SK-N-SH (cell line): Measurements from ENCODE around the gene NEK5. TPM values are rescaled to one million over a fixed set of nuclear protein-coding genes. Genes with fewer than 3 reads are reported as not detected.

Experiments
- CTCF ChIA-PET: fragments of 300-600, 350-600 bp; formaldehyde crosslinking; extraction: SDS; loops from one replicate; lab custom pipeline; 2021; lab: Yijun Ruan, JAX
- POLR2A ChIA-PET: fragments of 350-600 bp; sonication (Branson Sonifier 250); formaldehyde crosslinking; extraction: SDS; loops from one replicate; lab custom pipeline; 2020; ENCODE audit warnings: antibody characterized with exemption, inconsistent platforms; lab: Yijun Ruan, JAX
- DNase-seq: peaks from one replicate; pipeline ENCODE4 v3.0.0; 2012
- H2AFZ ChIP-seq: fragments of 200-600 bp; sonication (generic); 2 replicates; pipeline ENCODE4 v1.8.1; 2016; ENCODE audit warnings: antibody characterized with exemption, mild to moderate bottlenecking, low read depth
- H3F3A ChIP-seq: fragments of 200-600 bp; sonication (generic); replicated peaks from 2 replicates; pipeline ENCODE3; 2016; ENCODE audit warnings: antibody characterized with exemption, mild to moderate bottlenecking; ENCODE audit not compliant: insufficient read depth
- H3K27ac ChIP-seq, 2 experiments: fragments of 200-500 bp in 1 of 2; fragments of 200-600 bp in 1 of 2; sonication (Bioruptor generic) in 1 of 2; sonication (generic), shearing (Covaris generic) in 1 of 2; 2 replicates each; pipeline versions ENCODE4 v1.5.1 to v1.6.1; 2014 to 2016; ENCODE audit warnings: low read depth in 2 of 2, inconsistent platforms in 1 of 2, low read length in 1 of 2, mild to moderate bottlenecking in 1 of 2, mixed read lengths in 1 of 2
- H3K27me3 ChIP-seq: fragments of 200-600 bp; sonication (generic), shearing (Covaris generic); 2 replicates; pipeline ENCODE4 v1.6.1; 2016; ENCODE audit warnings: mixed run types; ENCODE audit not compliant: insufficient read depth
- H3K36me3 ChIP-seq, 2 experiments: fragments of 200-500 bp in 1 of 2; fragments of 200-600 bp in 1 of 2; sonication (Bioruptor generic) in 1 of 2; sonication (generic) in 1 of 2; replicated peaks in 1 of 2; 2 replicates each; pipeline versions ENCODE3 to v1.5.1; 2014 to 2016; ENCODE audit warnings: low read length in 1 of 2, mild to moderate bottlenecking in 1 of 2; ENCODE audit not compliant: insufficient read depth in 2 of 2, control insufficient read depth in 1 of 2
- H3K4me1 ChIP-seq, 2 experiments: fragments of 200-500 bp in 1 of 2; fragments of 200-600 bp in 1 of 2; sonication (Bioruptor generic) in 1 of 2; sonication (generic), shearing (Covaris generic) in 1 of 2; 2 replicates each; pipeline versions ENCODE4 v1.5.1 to v1.6.1; 2014 to 2016; ENCODE audit warnings: low read depth in 1 of 2, low read length in 1 of 2, mixed run types in 1 of 2; ENCODE audit not compliant: insufficient read depth in 2 of 2, control insufficient read depth in 1 of 2
- H3K4me2 ChIP-seq: fragments of 200-600 bp; sonication (generic), shearing (Covaris generic); 2 replicates; pipeline ENCODE4 v1.6.1; 2017; ENCODE audit warnings: mixed run types
- H3K4me3 ChIP-seq, 2 experiments: fragments of 200-500 bp in 1 of 2; fragments of 200-600 bp in 1 of 2; sonication (Bioruptor generic) in 1 of 2; sonication (generic), shearing (Covaris generic) in 1 of 2; 2 replicates each; pipeline versions ENCODE4 v1.5.1 to v1.8.1; 2014 to 2016; ENCODE audit warnings: low read depth in 2 of 2, inconsistent platforms in 1 of 2, low read length in 1 of 2, mild to moderate bottlenecking in 1 of 2, mixed read lengths in 1 of 2, moderate library complexity in 1 of 2
- H3K79me2 ChIP-seq: fragments of 200-600 bp; sonication (generic); 2 replicates; pipeline ENCODE4 v1.8.1; 2017; ENCODE audit warnings: mild to moderate bottlenecking; ENCODE audit not compliant: insufficient read depth
- H3K9ac ChIP-seq: fragments of 200-600 bp; sonication (generic); 2 replicates; pipeline ENCODE4 v1.6.1; 2017; ENCODE audit warnings: mixed run types
- H3K9me2 ChIP-seq: fragments of 200-600 bp; sonication (generic); 2 replicates; pipeline ENCODE4 v1.6.1; 2017; ENCODE audit warnings: mixed run types
- H3K9me3 ChIP-seq: fragments of 200-600 bp; sonication (generic); 2 replicates; pipeline ENCODE4 v1.6.1; 2017; ENCODE audit warnings: mixed run types, mild to moderate bottlenecking, moderate library complexity
- H4K20me1 ChIP-seq: fragments of 200-600 bp; sonication (generic); 2 replicates; pipeline ENCODE4 v1.6.1; 2017; ENCODE audit warnings: mild to moderate bottlenecking, mixed run types; ENCODE audit not compliant: insufficient read depth
- ELF1 ChIP-seq: IDR thresholded peaks from 2 replicates; pipeline ENCODE4 v1.4.0; 2012
- FOXM1 ChIP-seq: IDR thresholded peaks from 2 replicates; pipeline ENCODE4 v1.4.0; 2012; ENCODE audit warnings: low read depth, mild to moderate bottlenecking
- IRF3 ChIP-seq: fragments of 150-350 bp; IDR thresholded peaks from 2 replicates; pipeline ENCODE4 v1.6.1; 2016; ENCODE audit warnings: mild to moderate bottlenecking, low read depth, low read length
- MAX ChIP-seq: IDR thresholded peaks from 2 replicates; pipeline ENCODE4 v1.4.0; 2012; ENCODE audit warnings: low read depth
- NRF1 ChIP-seq: IDR thresholded peaks from 2 replicates; pipeline ENCODE4 v1.6.1; 2012; ENCODE audit warnings: low read depth, mild to moderate bottlenecking, low read length
- POLR2AphosphoS5 ChIP-seq: IDR thresholded peaks from 2 replicates; pipeline ENCODE4 v1.6.1; 2012; ENCODE audit warnings: low read depth, low read length
- RAD21 ChIP-seq: IDR thresholded peaks from 2 replicates; pipeline ENCODE4 v1.6.1; 2012; ENCODE audit warnings: mild to moderate bottlenecking, low read length
- SIN3A ChIP-seq: IDR thresholded peaks from 2 replicates; pipeline ENCODE4 v1.6.1; 2012; ENCODE audit warnings: low read depth, mild to moderate bottlenecking, low read length, moderate library complexity, borderline replicate concordance
- SMC3 ChIP-seq: IDR thresholded peaks from 2 replicates; pipeline ENCODE4 v1.6.1; 2012; ENCODE audit warnings: low read depth, low read length, improper control_type of control experiment
- TCF12 ChIP-seq: IDR thresholded peaks from 2 replicates; pipeline ENCODE4 v1.4.0; 2012
- TEAD4 ChIP-seq: IDR thresholded peaks from 2 replicates; pipeline ENCODE4 v1.4.0; 2012; ENCODE audit warnings: mild to moderate bottlenecking, borderline replicate concordance; ENCODE audit not compliant: insufficient read depth
- USF1 ChIP-seq: IDR thresholded peaks from 2 replicates; pipeline ENCODE4 v1.4.0; 2012; ENCODE audit warnings: low read depth, borderline replicate concordance
- ZBTB33 ChIP-seq: IDR thresholded peaks from 2 replicates; pipeline ENCODE4 v1.4.0; 2012; ENCODE audit warnings: low read depth, borderline replicate concordance
- WGBS: methylation state at CpG from one replicate; pipeline ENCODE4 v1.1.6; 2017; ENCODE audit warnings: low lambda C conversion rate; 5-methylcytosine and 5-hydroxymethylcytosine counted together
- polyA plus RNA-seq, 3 experiments: library from polyadenylated mRNA; depleted of rRNA; stranded (reverse); fragments of >200 nt; gene quantifications; 2 replicates each; pipeline ENCODE4 v1.2.3, GENCODE V29; 2012

NEK5 gene
- polyA plus RNA-seq, 1 of the 3 experiments (the other 2 are of a cell fraction) = 0.07 TPM

GRCh38 chr13:51999510-51999911, 129.4 kb downstream of the NEK5 start:
- POLR2A ChIA-PET = no interaction called here
- Histone ChIP-seq H3K9ac (no peak overlapping the region), H3K27me3 (no peaks in the 10 kb centered on the region), H3K4me2 (no peak overlapping the region), H4K20me1 (no peaks in the 10 kb centered on the region), H3K27ac (no peak overlapping the region), H3K4me3 (no peak overlapping the region), H3F3A (no peaks in the 10 kb centered on the region), H3K9me3 (no peaks in the 10 kb centered on the region), H2AFZ (no peak overlapping the region), H3K79me2 (no peaks in the 10 kb centered on the region), H3K36me3 (no peaks in the 10 kb centered on the region), H3K4me1 (no peaks in the 10 kb centered on the region; a peak in 1 of 4 replicates), H3K9me2 (no peaks in the 10 kb centered on the region)
- 78% methylated on average over 13 of the region's 13 CpGs for WGBS
- TF ChIP-seq FOXM1 (no peak), ELF1 (no peak), ZBTB33 (no peak), NRF1 (no peak), POLR2AphosphoS5 (no peak), MAX (no peak), TCF12 (no peak), RAD21 (no peak), USF1 (no peak), IRF3 (no peak), SIN3A (no peak), TEAD4 (no peak), SMC3 (no peak)
- CTCF ChIA-PET = interaction anchor here (1.2 to 3.8 kb wide), 4 partner anchors 17 to 155 kb away, joined by 3 to 35 read pairs (median 4); partner anchors contain the start of gene NEK5
- no peak for DNase-seq
